ENCODE data around the gene IKZF4. TPM values are rescaled to one million over a fixed set of nuclear protein-coding genes. Genes with fewer than 3 reads are reported as not detected.

IKZF4 gene
- total RNA-seq, 4 donors from 2014 or later = 2.4 to 5.8 (median 3.4) TPM

DNA sequence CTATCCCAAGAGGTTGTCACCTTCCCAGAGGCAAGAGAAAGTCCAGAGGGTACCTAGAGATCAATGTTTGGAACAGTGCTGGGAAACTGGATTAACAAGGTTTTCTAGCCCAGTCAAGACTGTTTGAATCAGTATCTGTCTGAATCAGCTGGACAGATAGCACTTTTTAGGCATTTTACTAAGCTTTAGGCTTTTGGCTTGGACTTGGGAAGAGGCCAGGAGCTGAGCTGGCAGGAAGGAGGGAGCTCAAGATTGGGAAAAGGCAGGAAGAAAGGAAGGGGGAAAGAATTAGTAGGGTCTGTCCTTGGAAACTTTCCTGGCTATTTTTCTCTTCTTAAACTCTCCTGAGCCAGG, 8.3 kb downstream of the IKZF4 start:
- intact Hi-C loops (cut with DNase I; ENCODE audit: low total_unique reads) = loop anchor here (5.0 kb wide), 1 partner anchor 1488 kb away; no protein-coding TSS in a partner anchor
- H3K4me3 ChIP-seq (ENCODE audit: low read depth, poor library complexity, severe bottlenecking) = no peak overlapping the region
- TF ChIP-seq, protein P1, sequence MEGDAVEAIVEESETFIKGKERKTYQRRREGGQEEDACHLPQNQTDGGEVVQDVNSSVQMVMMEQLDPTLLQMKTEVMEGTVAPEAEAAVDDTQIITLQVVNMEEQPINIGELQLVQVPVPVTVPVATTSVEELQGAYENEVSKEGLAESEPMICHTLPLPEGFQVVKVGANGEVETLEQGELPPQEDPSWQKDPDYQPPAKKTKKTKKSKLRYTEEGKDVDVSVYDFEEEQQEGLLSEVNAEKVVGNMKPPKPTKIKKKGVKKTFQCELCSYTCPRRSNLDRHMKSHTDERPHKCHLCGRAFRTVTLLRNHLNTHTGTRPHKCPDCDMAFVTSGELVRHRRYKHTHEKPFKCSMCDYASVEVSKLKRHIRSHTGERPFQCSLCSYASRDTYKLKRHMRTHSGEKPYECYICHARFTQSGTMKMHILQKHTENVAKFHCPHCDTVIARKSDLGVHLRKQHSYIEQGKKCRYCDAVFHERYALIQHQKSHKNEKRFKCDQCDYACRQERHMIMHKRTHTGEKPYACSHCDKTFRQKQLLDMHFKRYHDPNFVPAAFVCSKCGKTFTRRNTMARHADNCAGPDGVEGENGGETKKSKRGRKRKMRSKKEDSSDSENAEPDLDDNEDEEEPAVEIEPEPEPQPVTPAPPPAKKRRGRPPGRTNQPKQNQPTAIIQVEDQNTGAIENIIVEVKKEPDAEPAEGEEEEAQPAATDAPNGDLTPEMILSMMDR (IDR thresholded peaks at IDR 0.05) = no peak
- no peak for TF ChIP-seq POLR2A (IDR thresholded peaks at IDR 0.05)
- DNase-seq (ENCODE audit: low spot score in 2 of 2) = no peak

DNA sequence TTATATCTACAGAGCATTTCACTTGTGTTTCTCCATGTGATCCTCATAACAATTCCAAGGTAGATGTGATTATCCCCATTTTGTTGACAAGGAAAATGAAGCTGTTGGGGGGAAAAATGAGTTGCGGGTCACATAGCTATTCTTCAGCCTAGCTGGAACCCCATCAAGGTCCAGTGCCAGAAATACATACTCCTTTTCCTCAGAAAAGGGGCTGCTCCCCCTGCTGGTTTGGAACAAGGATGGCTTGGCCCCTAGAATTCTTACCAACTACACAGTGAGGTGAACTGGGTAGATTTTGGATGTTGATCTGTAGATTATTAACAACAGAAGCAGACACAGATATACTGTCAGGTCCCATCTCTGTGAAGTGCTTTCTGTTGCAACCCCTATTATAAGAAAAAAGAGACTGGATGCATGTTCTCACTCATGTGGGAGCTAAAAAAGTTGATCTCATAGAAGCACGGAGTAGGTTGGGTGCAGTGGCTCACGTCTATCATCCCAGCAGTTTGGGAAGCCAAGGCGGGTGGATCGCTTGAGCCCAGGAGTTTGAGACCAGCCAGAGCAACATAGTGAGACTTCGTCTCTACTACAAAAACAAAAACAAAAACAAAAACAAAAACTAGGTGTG, 8.9 kb downstream of the IKZF4 start:
- intact Hi-C loops (cut with DNase I; ENCODE audit: low total_unique reads) = loop anchor here (5.0 kb wide), 1 partner anchor 1488 kb away; no protein-coding TSS in a partner anchor
- H3K4me3 ChIP-seq (ENCODE audit: low read depth, poor library complexity, severe bottlenecking) = no peak overlapping the region
- 81 to 83% methylated on average over 6 of the region's 6 CpGs for WGBS, 2 donors
- no peak for DNase-seq (ENCODE audit: low spot score in 2 of 2)
- TF ChIP-seq, protein P1 (IDR thresholded peaks at IDR 0.05) = no peak
- TF ChIP-seq POLR2A (IDR thresholded peaks at IDR 0.05) = no peak

DNA sequence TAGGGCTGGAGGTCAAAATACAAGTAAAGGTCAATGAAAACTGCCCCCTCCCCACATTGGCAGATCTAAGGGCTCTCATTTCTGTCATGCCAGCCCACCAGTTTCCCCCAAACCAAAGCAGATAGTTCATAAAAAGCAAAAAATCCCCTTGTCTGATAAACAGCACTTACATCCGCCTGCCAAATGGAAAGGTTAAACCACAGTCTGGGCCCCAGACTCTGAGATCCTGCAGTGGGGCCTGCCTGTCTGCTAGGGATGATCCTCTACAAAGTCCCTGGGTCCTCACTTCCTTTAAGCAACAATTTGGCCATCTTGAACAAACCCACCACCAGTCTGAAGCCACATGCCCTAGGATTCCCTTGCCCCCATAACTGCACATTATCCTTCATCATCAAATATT, 11.1 kb downstream of the IKZF4 start:
- intact Hi-C loops (cut with DNase I; ENCODE audit: low total_unique reads) = no loop called here
- no peak overlapping the region for H3K4me3 ChIP-seq (ENCODE audit: low read depth, poor library complexity, severe bottlenecking)
- WGBS, 2 donors = 95 to 100% methylated on average over 1 of the region's 1 CpG
- TF ChIP-seq POLR2A (IDR thresholded peaks at IDR 0.05) = no peak
- TF ChIP-seq, protein P1 (IDR thresholded peaks at IDR 0.05) = no peak
- no peak for DNase-seq (ENCODE audit: low spot score in 2 of 2)

DNA sequence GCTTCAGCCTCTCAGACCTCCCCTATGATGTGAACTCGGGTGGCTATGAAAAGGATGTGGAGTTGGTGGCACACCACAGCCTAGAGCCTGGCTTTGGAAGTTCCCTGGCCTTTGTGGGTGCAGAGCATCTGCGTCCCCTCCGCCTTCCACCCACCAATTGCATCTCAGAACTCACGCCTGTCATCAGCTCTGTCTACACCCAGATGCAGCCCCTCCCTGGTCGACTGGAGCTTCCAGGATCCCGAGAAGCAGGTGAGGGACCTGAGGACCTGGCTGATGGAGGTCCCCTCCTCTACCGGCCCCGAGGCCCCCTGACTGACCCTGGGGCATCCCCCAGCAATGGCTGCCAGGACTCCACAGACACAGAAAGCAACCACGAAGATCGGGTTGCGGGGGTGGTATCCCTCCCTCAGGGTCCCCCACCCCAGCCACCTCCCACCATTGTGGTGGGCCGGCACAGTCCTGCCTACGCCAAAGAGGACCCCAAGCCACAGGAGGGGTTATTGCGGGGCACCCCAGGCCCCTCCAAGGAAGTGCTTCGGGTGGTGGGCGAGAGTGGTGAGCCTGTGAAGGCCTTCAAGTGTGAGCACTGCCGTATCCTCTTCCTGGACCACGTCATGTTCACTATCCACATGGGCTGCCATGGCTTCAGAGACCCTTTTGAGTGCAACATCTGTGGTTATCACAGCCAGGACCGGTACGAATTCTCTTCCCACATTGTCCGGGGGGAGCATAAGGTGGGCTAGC, 13.9 kb downstream of the IKZF4 start:
- no peak for DNase-seq (ENCODE audit: low spot score in 2 of 2)
- no peak for TF ChIP-seq POLR2A (IDR thresholded peaks at IDR 0.05)
- TF ChIP-seq, protein P1 (IDR thresholded peaks at IDR 0.05) = no peak
- no peak overlapping the region for H3K4me3 ChIP-seq (ENCODE audit: low read depth, poor library complexity, severe bottlenecking)
- 81 to 91% methylated on average over 21 of the region's 21 CpGs for WGBS, 2 donors
- intact Hi-C loops (cut with DNase I; ENCODE audit: low total_unique reads) = no loop called here

DNA sequence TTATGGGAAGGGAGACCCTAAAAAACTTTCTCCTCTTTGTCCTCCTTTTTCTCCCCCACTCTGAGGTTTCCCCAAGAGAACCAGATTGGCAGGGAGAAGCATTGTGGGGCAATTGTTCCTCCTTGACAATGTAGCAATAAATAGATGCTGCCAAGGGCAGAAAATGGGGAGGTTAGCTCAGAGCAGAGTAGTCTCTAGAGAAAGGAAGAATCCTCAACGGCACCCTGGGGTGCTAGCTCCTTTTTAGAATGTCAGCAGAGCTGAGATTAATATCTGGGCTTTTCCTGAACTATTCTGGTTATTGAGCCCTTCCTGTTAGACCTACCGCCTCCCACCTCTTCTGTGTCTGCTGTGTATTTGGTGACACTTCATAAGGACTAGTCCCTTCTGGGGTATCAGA, 16.3 kb downstream of the IKZF4 start:
- intact Hi-C loops (cut with DNase I; ENCODE audit: low total_unique reads) = no loop called here
- WGBS, 2 donors = 66 to 76% methylated on average over 2 of the region's 2 CpGs
- no peak for DNase-seq (ENCODE audit: low spot score in 2 of 2)
- H3K4me3 ChIP-seq (ENCODE audit: low read depth, poor library complexity, severe bottlenecking) = no peak overlapping the region
- no peak for TF ChIP-seq POLR2A (IDR thresholded peaks at IDR 0.05)
- TF ChIP-seq, protein P1 (IDR thresholded peaks at IDR 0.05) = no peak

Measured in lower leg skin (tissue), 4 donors.